B cell (primary cell): ENCODE data around the gene ALG2. TPM values are rescaled to one million over a fixed set of nuclear protein-coding genes. Genes with fewer than 3 reads are reported as not detected.
"Not testable (repeated sequence)": the region's sequence is repeated elsewhere in the genome, so short reads cannot be mapped to it uniquely, and the experiment has no call there.

Source experiments
- ATAC-seq: fragments of 200-7000 bp; cut with Tn5 transposase; one replicate; pipeline ENCODE4 v1.10.0; 2021; ENCODE audit warnings: low read depth, mild to moderate bottlenecking, moderate number of reproducible peaks, moderate library complexity
- CTCF ChIA-PET: fragments of 350-600 bp; sonication (Branson Sonifier 250); formaldehyde crosslinking; loops from one replicate; lab custom pipeline; 2021; ENCODE audit warnings: antibody characterized with exemption, inconsistent platforms; lab: Charles Lee
- POLR2A ChIA-PET: fragments of 350-600 bp; sonication (Branson Sonifier 250); formaldehyde crosslinking; loops from one replicate; lab custom pipeline; 2021; ENCODE audit warnings: antibody characterized with exemption; lab: Charles Lee
- DNase-seq: peaks from one replicate; pipeline ENCODE4 v3.0.0; 2013
- H2AFZ ChIP-seq: 2 replicates; pipeline ENCODE4 v1.6.1; 2012; ENCODE audit warnings: mild to moderate bottlenecking, low read depth, low read length; ENCODE audit not compliant: insufficient read depth, poor library complexity, severe bottlenecking
- H3K27ac ChIP-seq, 2 donors: 1 replicate in 1 of 2; 2 replicates in 1 of 2; pipeline ENCODE4 v1.5.1; 2012 to 2013; ENCODE audit warnings: low read length in 2 of 2, mild to moderate bottlenecking in 2 of 2, moderate library complexity in 1 of 2
- H3K27me3 ChIP-seq, 4 experiments: fragments of 200-600 bp in 1 of 4; sonication (generic) in 1 of 4; replicated peaks in 1 of 4; 1 replicate in 2 of 4; 2 replicates in 2 of 4; pipeline versions ENCODE4 v1.6.1 to v1.7.0; 2013 to 2016; ENCODE audit warnings: low read length in 3 of 4, mild to moderate bottlenecking in 2 of 4, mixed read lengths in 1 of 4, moderate library complexity in 1 of 4; ENCODE audit not compliant: insufficient read depth in 4 of 4, control insufficient read depth in 3 of 4; ENCODE audit errors: control extremely low read depth in 1 of 4
- H3K36me3 ChIP-seq, 2 experiments: replicated peaks in 1 of 2; 1 replicate in 1 of 2; 2 replicates in 1 of 2; pipeline versions ENCODE4 v1.6.1 to v1.7.1; 2013; ENCODE audit warnings: low read length in 1 of 2; ENCODE audit not compliant: insufficient read depth in 2 of 2, control insufficient read depth in 1 of 2; ENCODE audit errors: control extremely low read depth in 1 of 2, extremely low read depth in 1 of 2
- H3K4me1 ChIP-seq, 2 donors: fragments of 200-600 bp in 1 of 2; sonication (generic) in 1 of 2; 1 replicate in 1 of 2; 2 replicates in 1 of 2; pipeline versions ENCODE4 v1.5.1 to v1.6.1; 2013 to 2017; ENCODE audit warnings: low read length in 2 of 2; ENCODE audit not compliant: control insufficient read depth in 2 of 2, insufficient read depth in 2 of 2
- H3K4me2 ChIP-seq: replicated peaks from 2 replicates; pipeline ENCODE3; 2012; ENCODE audit warnings: mild to moderate bottlenecking, low read depth, low read length; ENCODE audit not compliant: poor library complexity, severe bottlenecking
- H3K4me3 ChIP-seq, 5 experiments: fragments of 200-600 bp in 1 of 5; sonication (generic) in 1 of 5; 1 replicate in 3 of 5; 2 replicates in 2 of 5; pipeline versions ENCODE4 v1.5.1 to v1.7.0; 2011 to 2016; ENCODE audit warnings: low read length in 4 of 5, mild to moderate bottlenecking in 4 of 5, low read depth in 2 of 5, control low read depth in 1 of 5, moderate library complexity in 1 of 5; ENCODE audit not compliant: insufficient read depth in 1 of 5; ENCODE audit errors: control extremely low read depth in 1 of 5, extremely low read depth in 1 of 5
- H3K79me2 ChIP-seq: fragments of 200-600 bp; sonication (generic); one replicate; pipeline ENCODE4 v1.6.0; 2016; ENCODE audit warnings: low read length; ENCODE audit not compliant: control insufficient read depth, insufficient read depth
- H3K9ac ChIP-seq: fragments of 200-600 bp; sonication (generic); 2 replicates; pipeline ENCODE4 v1.6.1; 2017; ENCODE audit warnings: mild to moderate bottlenecking, low read length, moderate library complexity
- H3K9me3 ChIP-seq, 3 donors: one replicate each; pipeline versions ENCODE4 v1.6.1 to v1.7.1; 2013; ENCODE audit warnings: low read length in 2 of 3; ENCODE audit not compliant: control insufficient read depth in 2 of 3, insufficient read depth in 1 of 3; ENCODE audit errors: control extremely low read depth in 1 of 3
- H4K20me1 ChIP-seq: 2 replicates; pipeline ENCODE4 v1.6.0; 2012; ENCODE audit warnings: mild to moderate bottlenecking, low read length; ENCODE audit not compliant: insufficient read depth, control insufficient read depth, poor library complexity, severe bottlenecking
- H3K27ac Mint-ChIP-seq: one replicate; pipeline ENCODE4 v1.8.0; 2021; ENCODE audit warnings: mixed read lengths
- H3K27me3 Mint-ChIP-seq: one replicate; pipeline ENCODE4 v1.8.0; 2021; ENCODE audit warnings: mixed read lengths
- H3K4me1 Mint-ChIP-seq: one replicate; pipeline ENCODE4 v1.8.0; 2021; ENCODE audit warnings: mixed read lengths
- H3K4me3 Mint-ChIP-seq: one replicate; pipeline ENCODE4 v1.8.0; 2021; ENCODE audit warnings: mixed read lengths
- H3K9me3 Mint-ChIP-seq: one replicate; pipeline ENCODE4 v1.8.0; 2022; ENCODE audit warnings: mixed read lengths; ENCODE audit not compliant: insufficient read depth
- EZH2 ChIP-seq: IDR thresholded peaks from 2 replicates; pipeline ENCODE4 v1.6.1; 2012; ENCODE audit warnings: borderline replicate concordance, low read depth, mild to moderate bottlenecking, moderate library complexity, low read length; ENCODE audit not compliant: insufficient read depth, poor library complexity, severe bottlenecking
- WGBS: methylation state at CpG from one replicate; pipeline ENCODE4 v1.1.5; 2013; ENCODE audit warnings: missing lambda C conversion rate; ENCODE audit not compliant: insufficient coverage; 5-methylcytosine and 5-hydroxymethylcytosine counted together
- intact Hi-C: fragments of 100-400 bp; cut with micrococcal nuclease; formaldehyde crosslinking; loops from one replicate; pipeline ENCODE4 v1.10.0; 2022
- polyA plus RNA-seq: library from polyadenylated mRNA; depleted of rRNA; stranded (reverse); fragments of >200 nt; gene quantifications from 2 replicates; pipeline ENCODE4 v1.2.3, GENCODE V29; 2012
- total RNA-seq, 2 donors: library from RNA; stranded (reverse); fragments of 120-200 nt in 1 of 2; gene quantifications; 1 replicate in 1 of 2; 2 replicates in 1 of 2; pipeline versions ENCODE4 v1.2.3 to v1.2.4, GENCODE V29; 2013 to 2022
- TF ChIP-seq, protein P1 (sequence below): fragments of 200-600 bp; IDR thresholded peaks from one replicate; pipeline ENCODE4 v1.8.0; 2022; ENCODE audit warnings: antibody characterized with exemption, mild to moderate bottlenecking

ALG2 gene
- total and polyA plus RNA-seq, 2 donors (not counting 1 experiment from before 2014, with no cell fraction given): 14.3 to 46.3 TPM

DNA sequence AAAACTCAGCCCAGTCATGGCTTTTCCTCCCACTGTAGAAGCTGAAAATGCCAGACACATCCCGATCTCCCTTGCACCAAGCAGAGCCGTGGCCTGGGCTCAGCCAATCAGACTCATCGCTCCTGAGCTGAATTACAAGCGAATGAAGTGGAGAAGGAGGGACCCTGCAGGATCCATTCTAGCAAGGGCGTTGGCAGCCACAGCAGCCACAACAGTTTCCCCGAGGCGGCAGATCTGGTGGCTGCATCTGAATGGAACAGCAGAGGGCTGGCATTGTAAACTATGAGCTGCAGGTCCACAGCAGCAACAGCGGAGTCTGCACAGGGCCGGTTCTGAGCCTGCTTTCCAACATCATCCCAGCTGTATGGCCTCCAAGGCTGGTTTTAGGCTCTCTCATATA, 23.8 kb downstream of the ALG2 start:
- Mint-ChIP-seq H3K27me3 (no peaks in the 10 kb centered on the region), H3K9me3 (no peaks in the 10 kb centered on the region), H3K27ac (no peak overlapping the region), H3K4me3 (no peak overlapping the region), H3K4me1 (peaks cover 8% of the 10 kb centered on the region)
- Histone ChIP-seq H2AFZ (no peak overlapping the region), H3K27ac (no peak overlapping the region), H3K9me3 (no peaks in the 10 kb centered on the region), H3K4me2 (no peak overlapping the region), H3K79me2 (no peaks in the 10 kb centered on the region), H3K9ac (no peak overlapping the region), H3K36me3 (no peaks in the 10 kb centered on the region), H3K4me1 (no peaks in the 10 kb centered on the region), H4K20me1 (no peaks in the 10 kb centered on the region), H3K27me3 (no peaks in the 10 kb centered on the region), H3K4me3 (no peak overlapping the region)
- 93% methylated on average over 9 of the region's 9 CpGs for WGBS
- ChIA-PET POLR2A (no interaction called here), CTCF (interaction anchor here (0.6 to 2.6 kb wide), 6 partner anchors 8 to 60 kb away, joined by 3 to 24 read pairs (median 3); partner anchors contain the start of gene ALG2)
- intact Hi-C loops: no loop called here
- TF ChIP-seq EZH2: no peak
- TF ChIP-seq, protein P1, sequence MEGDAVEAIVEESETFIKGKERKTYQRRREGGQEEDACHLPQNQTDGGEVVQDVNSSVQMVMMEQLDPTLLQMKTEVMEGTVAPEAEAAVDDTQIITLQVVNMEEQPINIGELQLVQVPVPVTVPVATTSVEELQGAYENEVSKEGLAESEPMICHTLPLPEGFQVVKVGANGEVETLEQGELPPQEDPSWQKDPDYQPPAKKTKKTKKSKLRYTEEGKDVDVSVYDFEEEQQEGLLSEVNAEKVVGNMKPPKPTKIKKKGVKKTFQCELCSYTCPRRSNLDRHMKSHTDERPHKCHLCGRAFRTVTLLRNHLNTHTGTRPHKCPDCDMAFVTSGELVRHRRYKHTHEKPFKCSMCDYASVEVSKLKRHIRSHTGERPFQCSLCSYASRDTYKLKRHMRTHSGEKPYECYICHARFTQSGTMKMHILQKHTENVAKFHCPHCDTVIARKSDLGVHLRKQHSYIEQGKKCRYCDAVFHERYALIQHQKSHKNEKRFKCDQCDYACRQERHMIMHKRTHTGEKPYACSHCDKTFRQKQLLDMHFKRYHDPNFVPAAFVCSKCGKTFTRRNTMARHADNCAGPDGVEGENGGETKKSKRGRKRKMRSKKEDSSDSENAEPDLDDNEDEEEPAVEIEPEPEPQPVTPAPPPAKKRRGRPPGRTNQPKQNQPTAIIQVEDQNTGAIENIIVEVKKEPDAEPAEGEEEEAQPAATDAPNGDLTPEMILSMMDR: no peak
- DNase-seq: no peak
- ATAC-seq: no peak

DNA sequence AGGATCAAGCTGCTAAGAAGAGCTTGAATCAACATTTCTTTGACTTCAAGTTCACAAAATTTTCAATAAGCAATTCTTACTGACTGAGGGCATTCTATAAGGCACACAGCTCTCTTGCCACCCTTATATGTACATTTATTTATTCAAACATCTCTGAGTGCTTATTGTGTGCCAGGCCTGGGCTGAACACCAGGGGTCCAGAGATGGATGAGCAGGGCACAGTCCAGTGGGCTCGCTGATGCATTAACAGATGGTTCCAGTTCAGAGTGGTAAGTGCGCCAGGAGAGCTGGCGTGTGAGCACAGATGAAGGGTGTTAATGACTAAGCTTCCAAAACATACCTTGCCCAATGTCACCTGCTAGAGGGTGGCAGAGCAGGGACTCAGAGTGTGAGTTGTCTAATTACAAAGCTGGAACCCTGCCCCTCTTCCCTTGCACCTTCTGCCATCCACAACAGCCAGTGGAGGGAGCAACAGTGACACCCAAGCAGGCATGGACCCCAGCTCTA, 24.6 kb downstream of the ALG2 start:
- ChIA-PET POLR2A (no interaction called here), CTCF (interaction anchor here (0.8 to 2.6 kb wide), 5 partner anchors 11 to 61 kb away, joined by 3 to 24 read pairs (median 3); partner anchors contain the start of gene ALG2)
- Histone ChIP-seq H2AFZ (no peak overlapping the region), H3K4me2 (no peak overlapping the region), H3K36me3 (no peaks in the 10 kb centered on the region), H4K20me1 (no peaks in the 10 kb centered on the region), H3K4me3 (no peak overlapping the region), H3K27me3 (no peaks in the 10 kb centered on the region), H3K79me2 (no peaks in the 10 kb centered on the region), H3K4me1 (no peaks in the 10 kb centered on the region), H3K9ac (no peak overlapping the region), H3K27ac (no peak overlapping the region), H3K9me3 (no peaks in the 10 kb centered on the region)
- DNase-seq (no peak), ATAC-seq (no peak)
- WGBS: 100% methylated on average over 2 of the region's 3 CpGs
- Mint-ChIP-seq H3K4me1 (peaks cover 8% of the 10 kb centered on the region), H3K27ac (no peak overlapping the region), H3K27me3 (no peaks in the 10 kb centered on the region), H3K9me3 (no peaks in the 10 kb centered on the region), H3K4me3 (no peak overlapping the region)
- TF ChIP-seq, protein P1: no peak
- TF ChIP-seq EZH2: no peak
- intact Hi-C loops: no loop called here

DNA sequence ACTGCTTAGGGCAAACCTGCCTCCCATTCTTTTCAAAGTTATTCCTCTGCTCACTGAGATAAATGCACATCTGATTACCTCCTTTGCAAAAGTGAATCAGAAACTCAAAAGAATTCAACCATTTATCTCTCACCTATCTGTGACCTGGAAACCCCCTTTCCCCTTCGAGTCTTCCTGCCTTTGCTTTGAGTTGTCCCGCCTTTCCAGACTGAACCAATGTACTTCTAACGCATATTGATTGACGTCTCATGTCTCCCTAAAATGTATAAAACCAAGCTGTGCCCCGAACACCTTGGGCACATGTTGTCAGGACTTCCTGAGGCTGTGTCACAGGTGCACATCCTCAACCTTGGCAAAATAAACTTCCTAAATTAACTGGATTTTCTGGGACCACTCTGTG, 25.3 kb downstream of the ALG2 start:
- H3K27ac Mint-ChIP-seq, H3K27me3 ChIP-seq, H3K9me3 ChIP-seq, intact Hi-C loops, H3K27me3 Mint-ChIP-seq, H4K20me1 ChIP-seq, H2AFZ ChIP-seq, ATAC-seq, H3K27ac ChIP-seq, H3K9ac ChIP-seq, H3K36me3 ChIP-seq, H3K9me3 Mint-ChIP-seq, H3K79me2 ChIP-seq, H3K4me1 Mint-ChIP-seq, H3K4me3 Mint-ChIP-seq, POLR2A ChIA-PET, DNase-seq, H3K4me3 ChIP-seq, H3K4me1 ChIP-seq, H3K4me2 ChIP-seq: not testable (repeated sequence)
- WGBS: 92% methylated on average over 5 of the region's 5 CpGs
- CTCF ChIA-PET: interaction anchor here (1.2 to 2.6 kb wide), 4 partner anchors 10 to 35 kb away, joined by 3 to 24 read pairs (median 5); partner anchors contain the start of gene ALG2
